ENCODE results near the gene C3orf49.

DNA sequence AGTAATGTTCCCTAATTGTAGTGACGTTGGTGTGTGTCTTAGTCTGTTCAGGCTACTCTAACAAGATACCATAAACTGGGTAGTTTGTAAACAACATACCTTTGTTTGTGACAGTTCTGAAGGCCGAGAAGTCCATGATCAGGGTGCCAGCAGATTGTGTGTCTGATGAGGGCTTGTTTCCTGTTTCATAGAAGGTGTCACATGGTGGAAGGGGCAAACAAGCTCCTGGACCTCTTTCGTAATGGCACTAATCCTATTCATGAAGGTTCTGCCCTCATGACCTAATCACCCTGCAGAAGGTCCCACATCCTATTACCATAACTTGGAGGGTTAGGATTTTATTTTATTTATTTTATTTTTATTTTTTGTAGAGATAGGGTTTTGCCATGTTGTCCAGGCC lies 55.7 kb downstream of the C3orf49 start:
- TF ChIP-seq FOXM1 (IDR thresholded peaks at IDR 0.05; ENCODE audit: borderline replicate concordance, low read depth): no peak
- TF ChIP-seq YY1 (IDR thresholded peaks at IDR 0.05; ENCODE audit: low read depth): no peak
- TF ChIP-seq, protein P1, sequence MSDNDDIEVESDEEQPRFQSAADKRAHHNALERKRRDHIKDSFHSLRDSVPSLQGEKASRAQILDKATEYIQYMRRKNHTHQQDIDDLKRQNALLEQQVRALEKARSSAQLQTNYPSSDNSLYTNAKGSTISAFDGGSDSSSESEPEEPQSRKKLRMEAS (IDR thresholded peaks at IDR 0.05): no peak
- TF ChIP-seq TEAD4 (IDR thresholded peaks at IDR 0.05): no peak
- TF ChIP-seq, protein P2, sequence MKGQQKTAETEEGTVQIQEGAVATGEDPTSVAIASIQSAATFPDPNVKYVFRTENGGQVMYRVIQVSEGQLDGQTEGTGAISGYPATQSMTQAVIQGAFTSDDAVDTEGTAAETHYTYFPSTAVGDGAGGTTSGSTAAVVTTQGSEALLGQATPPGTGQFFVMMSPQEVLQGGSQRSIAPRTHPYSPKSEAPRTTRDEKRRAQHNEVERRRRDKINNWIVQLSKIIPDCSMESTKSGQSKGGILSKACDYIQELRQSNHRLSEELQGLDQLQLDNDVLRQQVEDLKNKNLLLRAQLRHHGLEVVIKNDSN (IDR thresholded peaks at IDR 0.05): no peak
- no peak for TF ChIP-seq NFIC (IDR thresholded peaks at IDR 0.05)
- TF ChIP-seq CREB1 (IDR thresholded peaks at IDR 0.05; ENCODE audit: low read depth): no peak
- TF ChIP-seq EGR1 (IDR thresholded peaks at IDR 0.05): no peak
- TF ChIP-seq CEBPB (IDR thresholded peaks at IDR 0.05): no peak
- no peak for TF ChIP-seq EP300 (IDR thresholded peaks at IDR 0.05; ENCODE audit: borderline replicate concordance)

Measured in Ishikawa (cell line).